IPS-11a (cell line): ENCODE data around the gene DNM1.

Experiments used
- H3K4me3 ChIP-seq: one replicate; pipeline ENCODE4 v1.5.1; 2013; ENCODE audit warnings: low read depth, low read length, control low read depth

Gene DNM1

DNA sequence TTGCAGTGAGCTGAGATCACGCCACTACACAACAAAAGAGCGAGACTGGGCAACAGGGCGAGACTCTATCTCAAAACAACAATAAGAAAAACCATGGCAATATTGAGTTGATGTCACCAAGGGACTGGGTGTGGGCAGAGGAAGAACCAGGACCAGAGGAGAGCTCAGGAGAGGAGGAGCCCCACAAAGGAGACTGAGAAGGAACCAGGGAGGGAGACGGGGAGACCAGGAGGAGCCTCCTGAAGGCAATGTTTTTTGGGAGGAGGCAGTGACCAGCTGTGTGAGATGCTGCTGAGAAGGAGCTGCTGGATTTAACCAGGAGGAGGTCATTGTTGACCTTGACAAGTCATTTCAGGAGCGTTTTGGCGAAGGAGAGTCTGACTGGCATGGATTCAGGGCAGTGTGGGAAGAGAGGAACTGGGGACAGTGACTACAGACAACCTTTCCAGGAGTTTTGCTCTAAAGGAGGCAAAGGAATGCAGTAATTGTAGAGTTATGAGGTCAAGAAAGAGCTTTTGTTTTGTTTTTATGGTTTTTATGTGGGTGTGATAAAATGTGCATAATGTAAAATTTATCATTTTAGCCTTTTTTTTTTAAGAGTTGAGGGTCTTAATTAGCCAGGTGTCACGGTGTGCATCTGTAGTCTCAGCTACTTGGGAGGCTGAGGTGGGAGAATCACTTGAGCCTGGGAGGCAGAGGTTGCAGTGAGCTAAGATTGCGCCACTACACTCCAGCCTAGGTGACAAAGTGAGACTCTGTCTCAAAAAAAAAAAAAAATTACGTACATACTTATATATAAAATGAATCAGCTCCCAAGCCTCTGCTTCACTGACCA lies 101.2 kb downstream of the DNM1 start:
- H3K4me3 ChIP-seq: no peak overlapping the region
